Esophagus muscularis mucosa (tissue), 3 donors: Measurements from ENCODE around the gene GRK1.

Experiments used
- CTCF ChIP-seq, 3 experiments: fragments of 200-600 bp in 2 of 3; fragments of 450-650 bp in 1 of 3; sonication (generic) in 2 of 3; IDR thresholded peaks; one replicate each; pipeline ENCODE4 v1.5.1; 2017 to 2019; ENCODE audit warnings: antibody characterized with exemption in 3 of 3, mild to moderate bottlenecking in 2 of 3, moderate library complexity in 1 of 3
- POLR2AphosphoS5 ChIP-seq, 2 donors: sonication (generic); formaldehyde crosslinking; IDR thresholded peaks; one replicate each; pipeline ENCODE4 v1.6.1; 2017; ENCODE audit warnings: antibody characterized with exemption in 2 of 2

GRCh38 chr13:113735194-113735593, 68.2 kb downstream of the GRK1 start:
- TF ChIP-seq CTCF (IDR thresholded peaks at IDR 0.05) (no peak), POLR2AphosphoS5 (IDR thresholded peaks at IDR 0.05) (no peak)
